ENCODE measurements around the gene R3HDML.
A peak's percentile ranks its signal among the peaks of the same experiment; 100 is the strongest.

The R3HDML gene

DNA sequence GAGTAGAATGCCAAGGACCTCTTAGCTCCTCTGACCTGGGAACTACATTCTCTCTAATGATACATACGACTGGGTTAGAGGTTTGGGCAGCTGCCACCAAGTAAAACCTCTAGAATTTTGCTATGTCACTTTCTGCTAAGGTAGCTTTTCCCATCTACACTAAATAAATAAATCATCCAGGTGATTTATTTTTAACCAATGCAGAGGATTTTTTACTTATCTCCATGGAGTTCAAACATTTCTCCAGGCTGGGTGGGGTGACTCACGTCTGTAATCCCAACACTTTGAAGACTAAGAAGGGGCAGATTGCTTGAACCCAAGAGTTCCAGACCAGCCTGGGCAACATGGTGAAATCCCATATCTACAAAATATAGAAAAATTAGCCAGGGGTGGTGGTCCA lies 45.8 kb downstream of the R3HDML start:
- no peaks in the 10 kb centered on the region for H3K27me3 ChIP-seq (ENCODE audit: control insufficient read depth, insufficient read depth, low read length)
- no peaks in the 10 kb centered on the region for H3K36me3 ChIP-seq (ENCODE audit: control insufficient read depth, insufficient read depth, low read length)
- H3K9ac ChIP-seq (ENCODE audit: low read depth, low read length) = no peak overlapping the region
- no peak overlapping the region for H3K4me3 ChIP-seq (ENCODE audit: low read depth, low read length)
- no peaks in the 10 kb centered on the region for H3K9me3 ChIP-seq (ENCODE audit: control insufficient read depth, insufficient read depth, low read length)
- no peaks in the 10 kb centered on the region for H3K4me1 ChIP-seq (ENCODE audit: control insufficient read depth, insufficient read depth, low read length)

DNA sequence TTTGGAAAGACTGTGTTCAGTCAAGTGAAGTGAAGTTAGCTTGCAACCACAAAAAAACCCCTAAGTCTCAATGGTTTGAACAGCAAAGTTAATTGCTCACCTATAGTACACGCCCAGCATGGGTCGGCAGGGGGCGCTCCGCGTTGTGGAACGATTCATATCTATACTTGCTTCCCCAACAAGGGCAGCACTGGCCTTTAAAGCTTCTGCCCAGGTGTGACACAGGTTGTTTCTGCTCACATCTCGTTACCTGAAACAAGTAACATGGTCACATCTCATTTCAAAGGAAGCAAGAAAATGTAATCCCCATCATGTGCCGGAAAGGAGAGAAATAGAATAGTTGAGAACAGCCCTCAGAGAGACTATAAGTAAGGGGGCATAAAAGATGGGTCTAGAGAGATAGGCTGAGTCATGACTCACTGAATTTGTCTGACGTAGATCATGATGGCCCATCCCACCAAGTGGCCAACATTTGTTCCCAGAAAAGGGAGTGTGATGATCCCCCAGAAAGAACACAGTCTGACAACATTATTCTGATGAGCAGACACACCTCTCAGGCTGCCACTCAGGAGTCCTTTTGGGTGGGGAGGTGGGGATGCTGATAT lies 47.7 kb downstream of the R3HDML start:
- no peaks in the 10 kb centered on the region for H3K4me1 ChIP-seq (ENCODE audit: control insufficient read depth, insufficient read depth, low read length)
- H3K36me3 ChIP-seq (ENCODE audit: control insufficient read depth, insufficient read depth, low read length) = no peaks in the 10 kb centered on the region
- peaks cover 8% of the 10 kb centered on the region for H3K27me3 ChIP-seq (ENCODE audit: control insufficient read depth, insufficient read depth, low read length)
- no peak overlapping the region for H3K4me3 ChIP-seq (ENCODE audit: low read depth, low read length)
- no peak overlapping the region for H3K9ac ChIP-seq (ENCODE audit: low read depth, low read length)
- H3K9me3 ChIP-seq (ENCODE audit: control insufficient read depth, insufficient read depth, low read length) = no peaks in the 10 kb centered on the region

DNA sequence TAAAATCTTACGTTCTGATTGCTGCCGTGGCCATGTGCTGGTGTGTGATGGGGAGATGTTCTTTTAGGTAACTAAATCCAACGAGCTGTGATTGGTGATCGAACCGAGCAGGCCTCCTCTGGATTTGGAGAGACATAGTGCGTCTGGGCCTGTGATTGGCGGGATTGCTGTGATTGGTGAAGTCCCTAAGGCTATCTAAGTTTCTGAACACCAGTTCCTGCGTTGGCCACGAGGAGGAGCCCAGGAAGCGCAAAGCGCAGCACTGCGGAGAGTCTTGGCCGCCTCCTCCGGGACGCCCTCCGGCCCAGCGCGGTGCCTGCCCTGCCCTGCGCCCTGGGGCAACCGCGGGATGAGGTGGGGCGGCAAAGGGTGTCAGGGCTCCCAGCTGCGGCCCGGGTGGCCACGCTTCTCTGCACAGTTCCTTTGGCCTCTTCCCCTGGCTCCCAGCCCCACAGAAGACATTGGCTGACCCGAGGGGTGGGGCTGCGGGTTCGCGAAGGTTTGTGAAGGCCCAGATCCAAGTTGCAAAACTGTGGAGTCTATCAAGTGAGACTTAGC lies 51.7 kb downstream of the R3HDML start:
- H3K9me3 ChIP-seq (ENCODE audit: control insufficient read depth, insufficient read depth, low read length) = no peaks in the 10 kb centered on the region
- peak overlapping the region; percentile 58 for H3K4me3 ChIP-seq (ENCODE audit: low read depth, low read length)
- no peak overlapping the region for H3K9ac ChIP-seq (ENCODE audit: low read depth, low read length)
- peaks cover 12% of the 10 kb centered on the region for H3K27me3 ChIP-seq (ENCODE audit: control insufficient read depth, insufficient read depth, low read length)
- no peaks in the 10 kb centered on the region for H3K4me1 ChIP-seq (ENCODE audit: control insufficient read depth, insufficient read depth, low read length)
- H3K36me3 ChIP-seq (ENCODE audit: control insufficient read depth, insufficient read depth, low read length) = no peaks in the 10 kb centered on the region

DNA sequence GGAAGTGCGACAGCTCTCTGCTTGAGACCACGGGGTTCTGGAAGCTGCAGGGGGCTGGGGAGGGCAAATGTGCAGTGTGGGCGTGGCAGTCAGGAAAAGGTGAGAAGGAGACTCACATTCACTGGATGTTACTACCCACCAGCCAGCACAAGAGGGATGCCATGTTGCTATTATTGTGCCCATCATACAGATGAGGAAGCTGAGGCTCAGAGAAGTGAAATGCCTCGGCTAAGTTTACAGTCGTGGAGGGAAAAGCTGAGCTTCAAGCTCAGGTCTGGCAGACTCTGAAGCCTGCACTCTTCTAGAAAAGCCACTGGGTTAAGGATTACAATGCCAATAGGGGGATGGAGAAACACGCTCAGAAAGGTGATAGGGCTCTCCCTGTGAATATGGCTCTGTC lies 53.0 kb downstream of the R3HDML start:
- Histone ChIP-seq H3K4me3 (ENCODE audit: low read depth, low read length) (no peak overlapping the region), H3K27me3 (ENCODE audit: control insufficient read depth, insufficient read depth, low read length) (peaks cover 12% of the 10 kb centered on the region), H3K36me3 (ENCODE audit: control insufficient read depth, insufficient read depth, low read length) (no peaks in the 10 kb centered on the region), H3K4me1 (ENCODE audit: control insufficient read depth, insufficient read depth, low read length) (no peaks in the 10 kb centered on the region), H3K9me3 (ENCODE audit: control insufficient read depth, insufficient read depth, low read length) (no peaks in the 10 kb centered on the region), H3K9ac (ENCODE audit: low read depth, low read length) (no peak overlapping the region)

DNA sequence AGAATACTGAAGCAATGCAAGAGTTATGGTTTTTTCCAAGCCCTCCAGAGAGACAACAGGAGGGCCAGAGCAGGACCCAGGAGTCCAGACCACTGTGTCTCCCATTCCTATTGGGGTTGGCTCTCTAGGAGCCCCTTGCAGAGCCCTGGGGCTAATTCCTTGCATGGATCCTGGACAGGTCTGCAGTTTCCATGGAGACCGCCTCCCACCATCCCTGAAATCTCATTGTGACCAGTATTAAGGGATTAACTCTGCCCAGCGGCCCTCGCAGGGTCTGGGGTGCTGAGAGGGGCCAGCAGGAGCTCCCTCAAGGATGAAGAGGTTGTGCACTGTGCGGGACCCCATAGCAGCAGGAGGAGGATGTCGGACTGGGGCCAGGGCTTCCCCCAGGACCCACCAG lies 53.4 kb downstream of the R3HDML start:
- Histone ChIP-seq H3K9ac (ENCODE audit: low read depth, low read length) (no peak overlapping the region), H3K4me1 (ENCODE audit: control insufficient read depth, insufficient read depth, low read length) (no peaks in the 10 kb centered on the region), H3K27me3 (ENCODE audit: control insufficient read depth, insufficient read depth, low read length) (peaks cover 12% of the 10 kb centered on the region), H3K4me3 (ENCODE audit: low read depth, low read length) (no peak overlapping the region), H3K36me3 (ENCODE audit: control insufficient read depth, insufficient read depth, low read length) (no peaks in the 10 kb centered on the region), H3K9me3 (ENCODE audit: control insufficient read depth, insufficient read depth, low read length) (no peaks in the 10 kb centered on the region)

DNA sequence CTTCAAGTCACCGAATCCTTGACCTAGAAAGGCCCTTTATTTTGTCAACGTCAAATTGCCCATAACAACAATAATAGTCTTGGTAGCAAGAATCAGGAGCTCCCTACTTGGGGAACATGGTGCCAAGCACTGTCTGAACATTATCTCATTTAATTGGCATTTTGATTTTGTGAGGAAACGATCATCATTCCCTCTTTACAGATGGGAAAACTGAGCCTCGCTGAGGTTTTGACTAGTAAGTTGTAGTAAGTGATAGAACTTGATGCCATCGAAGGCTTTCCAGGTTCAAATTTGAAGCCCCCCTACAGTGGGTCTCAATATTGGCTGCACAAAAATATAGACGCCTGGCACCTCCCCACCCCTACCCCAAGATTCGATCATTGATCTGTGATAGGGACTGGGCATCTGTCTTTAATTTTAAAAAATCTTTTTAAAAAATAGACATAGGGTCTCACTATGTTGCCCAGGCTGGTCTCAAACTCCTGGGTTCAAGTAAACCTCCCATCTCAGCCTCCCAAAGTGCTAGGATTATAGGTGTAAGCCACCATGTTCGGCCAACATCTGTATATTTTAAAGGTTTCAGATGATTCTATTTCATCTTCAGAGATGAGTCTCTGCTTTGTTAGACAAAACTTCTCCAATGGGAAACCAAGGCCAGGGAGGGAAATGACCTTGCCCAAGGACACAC lies 55.4 kb downstream of the R3HDML start:
- Histone ChIP-seq H3K9ac (ENCODE audit: low read depth, low read length) (no peak overlapping the region), H3K36me3 (ENCODE audit: control insufficient read depth, insufficient read depth, low read length) (no peaks in the 10 kb centered on the region), H3K27me3 (ENCODE audit: control insufficient read depth, insufficient read depth, low read length) (peaks cover 12% of the 10 kb centered on the region)

DNA sequence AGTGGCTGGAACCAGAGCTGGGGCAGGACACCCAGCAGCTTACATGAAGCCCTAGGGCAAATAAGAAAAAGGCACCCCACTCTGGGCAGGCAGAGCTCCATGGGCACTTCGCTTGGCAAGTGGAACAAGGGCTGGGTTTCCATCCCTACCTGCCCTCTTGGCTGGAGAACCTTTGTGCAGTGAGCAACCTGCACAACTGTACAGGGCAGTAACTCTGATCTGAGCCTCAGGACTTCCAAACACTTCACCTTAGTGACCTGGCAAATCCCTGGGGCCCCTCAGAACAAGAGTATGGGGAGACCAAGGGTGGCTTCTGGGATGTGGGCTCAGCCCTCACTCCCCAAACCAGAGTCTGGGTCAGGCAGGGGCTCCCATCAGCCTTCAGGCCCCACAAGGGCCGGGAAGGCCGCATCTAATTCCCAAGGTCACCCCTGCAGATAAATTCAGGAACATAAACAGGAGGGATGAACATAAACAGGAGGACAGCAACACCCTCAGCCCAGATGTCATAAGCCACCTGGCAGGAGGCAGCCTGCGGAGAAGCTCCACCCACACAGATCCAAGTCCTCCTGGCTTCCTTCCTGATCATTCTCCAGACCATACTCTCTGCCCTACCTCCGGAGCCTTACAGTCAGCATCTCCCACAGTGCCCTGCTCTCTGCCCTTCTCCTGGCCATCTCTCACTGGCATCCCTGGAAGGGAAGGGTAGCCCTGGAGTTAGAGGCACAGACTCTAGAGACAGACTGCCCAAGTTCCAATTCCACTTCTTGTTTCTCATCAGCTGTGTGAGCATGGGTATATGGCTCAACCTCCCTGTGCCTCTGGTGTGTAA lies 56.1 kb downstream of the R3HDML start:
- H3K4me1 ChIP-seq (ENCODE audit: control insufficient read depth, insufficient read depth, low read length) = no peaks in the 10 kb centered on the region
- no peaks in the 10 kb centered on the region for H3K36me3 ChIP-seq (ENCODE audit: control insufficient read depth, insufficient read depth, low read length)
- no peaks in the 10 kb centered on the region for H3K9me3 ChIP-seq (ENCODE audit: control insufficient read depth, insufficient read depth, low read length)
- no peak overlapping the region for H3K4me3 ChIP-seq (ENCODE audit: low read depth, low read length)
- no peak overlapping the region for H3K9ac ChIP-seq (ENCODE audit: low read depth, low read length)
- H3K27me3 ChIP-seq (ENCODE audit: control insufficient read depth, insufficient read depth, low read length) = peaks cover 12% of the 10 kb centered on the region

More for the DNA sequence above, 55.4 kb downstream of the R3HDML start:
- no peaks in the 10 kb centered on the region for H3K4me1 ChIP-seq (ENCODE audit: control insufficient read depth, insufficient read depth, low read length)
- no peak overlapping the region for H3K4me3 ChIP-seq (ENCODE audit: low read depth, low read length)
- H3K9me3 ChIP-seq (ENCODE audit: control insufficient read depth, insufficient read depth, low read length) = no peaks in the 10 kb centered on the region

DNA sequence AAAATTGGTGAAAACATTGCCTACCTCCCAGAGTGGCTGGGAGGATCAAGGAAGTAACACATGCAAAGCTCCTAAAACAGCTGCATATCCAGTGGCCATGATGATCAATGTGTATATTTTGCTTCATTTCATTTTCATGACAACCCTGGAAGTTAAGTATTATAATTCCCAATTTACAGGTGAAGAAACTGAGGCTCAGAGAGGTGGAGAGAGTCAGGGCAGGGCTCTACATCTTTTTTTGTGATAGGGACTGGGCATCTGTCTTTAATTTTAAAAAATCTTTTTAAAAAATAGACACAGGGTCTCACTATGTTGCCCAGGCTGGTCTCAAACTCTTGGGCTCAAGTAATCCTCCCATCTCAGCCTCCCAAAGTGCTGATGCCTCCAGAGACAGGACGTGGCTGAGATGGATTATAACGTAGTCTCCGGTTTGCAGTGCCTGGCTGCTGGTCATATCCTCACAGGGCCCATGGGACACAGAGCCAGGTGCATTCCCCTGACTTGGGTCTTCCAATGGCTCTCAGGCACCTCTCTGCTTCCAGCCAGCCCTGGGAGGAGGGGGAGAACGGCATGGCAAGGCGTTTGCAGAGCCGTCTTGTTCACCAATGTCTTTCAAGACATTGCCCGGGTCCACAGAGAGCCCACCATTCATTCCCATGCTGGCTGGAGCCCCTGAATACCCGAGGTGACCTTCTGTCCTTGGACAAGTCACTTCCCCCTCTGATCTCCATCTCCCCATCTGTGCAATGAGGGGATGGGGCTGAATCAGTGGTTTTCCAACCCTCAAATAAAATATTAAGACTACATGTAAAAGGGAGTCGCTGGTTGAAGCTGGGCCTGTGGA lies 57.0 kb downstream of the R3HDML start:
- no peaks in the 10 kb centered on the region for H3K36me3 ChIP-seq (ENCODE audit: control insufficient read depth, insufficient read depth, low read length)
- H3K27me3 ChIP-seq (ENCODE audit: control insufficient read depth, insufficient read depth, low read length) = peaks cover 11% of the 10 kb centered on the region
- no peak overlapping the region for H3K9ac ChIP-seq (ENCODE audit: low read depth, low read length)
- H3K9me3 ChIP-seq (ENCODE audit: control insufficient read depth, insufficient read depth, low read length) = no peaks in the 10 kb centered on the region
- no peak overlapping the region for H3K4me3 ChIP-seq (ENCODE audit: low read depth, low read length)
- no peaks in the 10 kb centered on the region for H3K4me1 ChIP-seq (ENCODE audit: control insufficient read depth, insufficient read depth, low read length)

DNA sequence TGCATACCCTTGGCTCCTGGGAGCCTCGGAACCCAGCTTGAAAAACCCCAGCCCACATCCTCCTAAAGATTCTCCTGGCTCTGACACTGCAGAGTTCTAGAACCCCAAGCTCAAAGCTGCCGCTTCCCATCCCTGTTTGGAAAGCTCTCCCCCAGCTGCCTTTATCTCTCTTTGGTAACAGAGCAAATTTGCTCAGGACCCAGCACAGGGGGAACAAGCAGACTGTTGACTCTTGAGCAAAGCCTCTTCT lies 57.5 kb downstream of the R3HDML start:
- no peaks in the 10 kb centered on the region for H3K4me1 ChIP-seq (ENCODE audit: control insufficient read depth, insufficient read depth, low read length)
- H3K9ac ChIP-seq (ENCODE audit: low read depth, low read length) = no peak overlapping the region
- peaks cover 5% of the 10 kb centered on the region for H3K27me3 ChIP-seq (ENCODE audit: control insufficient read depth, insufficient read depth, low read length)
- no peaks in the 10 kb centered on the region for H3K9me3 ChIP-seq (ENCODE audit: control insufficient read depth, insufficient read depth, low read length)
- H3K4me3 ChIP-seq (ENCODE audit: low read depth, low read length) = no peak overlapping the region
- H3K36me3 ChIP-seq (ENCODE audit: control insufficient read depth, insufficient read depth, low read length) = no peaks in the 10 kb centered on the region

DNA sequence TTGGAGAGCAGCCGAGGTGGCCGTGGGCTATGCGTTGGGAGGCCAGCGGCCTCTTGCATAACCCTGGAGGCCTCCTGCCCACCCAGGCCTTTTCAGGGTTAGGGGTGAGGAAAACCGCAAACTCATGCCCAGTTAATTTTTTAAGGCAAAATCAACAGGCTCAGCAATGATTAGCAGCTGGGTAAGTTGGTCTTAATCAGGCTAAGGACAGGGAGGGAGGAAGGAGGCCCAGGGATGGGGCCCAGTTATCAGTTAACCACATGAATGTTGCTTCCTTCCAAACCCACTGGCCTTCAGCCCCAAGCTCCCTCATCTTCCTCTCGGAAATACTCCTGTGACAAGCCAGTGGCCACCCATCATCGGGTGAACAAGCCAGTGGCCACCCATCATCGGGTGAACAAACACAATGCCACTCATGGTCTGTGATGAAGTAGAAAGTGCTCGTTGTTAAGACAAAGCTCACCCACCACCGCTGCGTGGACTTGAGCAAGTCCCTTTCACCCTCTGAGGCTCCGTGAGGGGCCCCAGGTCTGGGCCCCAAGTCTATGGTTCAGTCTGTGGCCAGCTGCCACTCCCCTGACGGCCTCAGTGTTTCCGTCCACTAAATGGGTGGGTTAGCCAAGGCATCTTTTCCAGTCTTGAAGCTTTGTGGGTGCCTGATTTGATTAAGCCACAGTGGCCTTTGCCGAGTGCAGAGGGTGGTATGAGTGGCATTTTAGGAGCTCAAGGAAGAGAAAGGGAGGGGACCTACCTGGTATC lies 58.0 kb downstream of the R3HDML start:
- Histone ChIP-seq H3K4me3 (ENCODE audit: low read depth, low read length) (no peak overlapping the region), H3K27me3 (ENCODE audit: control insufficient read depth, insufficient read depth, low read length) (peaks cover under 1% of the 10 kb centered on the region), H3K9me3 (ENCODE audit: control insufficient read depth, insufficient read depth, low read length) (no peaks in the 10 kb centered on the region), H3K36me3 (ENCODE audit: control insufficient read depth, insufficient read depth, low read length) (no peaks in the 10 kb centered on the region), H3K4me1 (ENCODE audit: control insufficient read depth, insufficient read depth, low read length) (no peaks in the 10 kb centered on the region), H3K9ac (ENCODE audit: low read depth, low read length) (no peak overlapping the region)

Measured in iPS-15b (cell line).